Measurements from ENCODE around the gene RARG.

Gene RARG

GRCh38 chr12:53221203-53222080 is 10.6 kb downstream of the RARG start:
- in situ Hi-C loops (cut with MboI; ENCODE audit: low sequenced_read_pairs, unreplicated experiment), result no loop called here
- TF ChIP-seq CTCF (IDR thresholded peaks at IDR 0.05; ENCODE audit: borderline replicate concordance, control extremely low read depth, extremely low read depth, insufficient read depth, missing control alignments), result peak; percentile 48
- DNase-seq (ENCODE audit: low spot score), result peak; percentile 82

- peak; percentile 96 for DNase-seq (ENCODE audit: low spot score)
- in situ Hi-C loops (cut with MboI; ENCODE audit: low sequenced_read_pairs, unreplicated experiment), result no loop called here
- TF ChIP-seq CTCF (IDR thresholded peaks at IDR 0.05; ENCODE audit: borderline replicate concordance, control extremely low read depth, extremely low read depth, insufficient read depth, missing control alignments), result no peak
Measured at GRCh38 chr12:53220694-53221202, 11.3 kb downstream of the RARG start.

- no peak for TF ChIP-seq CTCF (IDR thresholded peaks at IDR 0.05; ENCODE audit: borderline replicate concordance, control extremely low read depth, extremely low read depth, insufficient read depth, missing control alignments)
- peak; percentile 92 for DNase-seq (ENCODE audit: low spot score)
- in situ Hi-C loops (cut with MboI; ENCODE audit: low sequenced_read_pairs, unreplicated experiment), result no loop called here
Measured at GRCh38 chr12:53219956-53220693, 11.9 kb downstream of the RARG start.

- no peak for TF ChIP-seq CTCF (IDR thresholded peaks at IDR 0.05; ENCODE audit: borderline replicate concordance, control extremely low read depth, extremely low read depth, insufficient read depth, missing control alignments)
- in situ Hi-C loops (cut with MboI; ENCODE audit: low sequenced_read_pairs, unreplicated experiment), result no loop called here
- DNase-seq (ENCODE audit: low spot score), result peak; percentile 74
Measured at GRCh38 chr12:53219292-53219955, 12.6 kb downstream of the RARG start.

GRCh38 chr12:53218551-53219291 is 13.3 kb downstream of the RARG start:
- no peak for TF ChIP-seq CTCF (IDR thresholded peaks at IDR 0.05; ENCODE audit: borderline replicate concordance, control extremely low read depth, extremely low read depth, insufficient read depth, missing control alignments)
- no peak for DNase-seq (ENCODE audit: low spot score)
- in situ Hi-C loops (cut with MboI; ENCODE audit: low sequenced_read_pairs, unreplicated experiment), result no loop called here

GRCh38 chr12:53217931-53218307 is 14.1 kb downstream of the RARG start:
- in situ Hi-C loops (cut with MboI; ENCODE audit: low sequenced_read_pairs, unreplicated experiment), result no loop called here
- TF ChIP-seq CTCF (IDR thresholded peaks at IDR 0.05; ENCODE audit: borderline replicate concordance, control extremely low read depth, extremely low read depth, insufficient read depth, missing control alignments), result no peak
- DNase-seq (ENCODE audit: low spot score), result no peak
